NT2/D1 (cell line): Measurements from ENCODE around the gene RAVER1.

Experiments
- SUZ12 ChIP-seq: IDR thresholded peaks from 2 replicates; pipeline ENCODE4 v1.6.1; 2011; ENCODE audit not compliant: insufficient read length, insufficient read depth; ENCODE audit errors: extremely low read depth
- YY1 ChIP-seq: IDR thresholded peaks from 2 replicates; pipeline ENCODE4 v1.6.1; 2011; ENCODE audit not compliant: insufficient read length, insufficient read depth

GRCh38 chr19:10306327-10306726 lies 27.0 kb downstream of the RAVER1 start:
- no peak for TF ChIP-seq YY1
- no peak for TF ChIP-seq SUZ12
